Calu3 (cell line): ENCODE measurements around the gene ANKFY1. TPM values are rescaled to one million over a fixed set of nuclear protein-coding genes. Genes with fewer than 3 reads are reported as not detected.

ENCODE experiments used
- BruUV-seq: library from RNA; stranded (reverse); fragments of 400-500 nt; replicated peaks from 2 replicates; lab custom pipeline; 2021; lab: Mats Ljungman, UMichigan
- CTCF ChIA-PET: fragments of 300-600 bp; sonication (Branson Sonifier 250); formaldehyde crosslinking; loops from one replicate; lab custom pipeline; 2022; ENCODE audit warnings: antibody characterized with exemption; lab: Charles Lee
- DNase-seq: peaks from one replicate; pipeline ENCODE4 v3.0.0; 2022
- H3K27ac Mint-ChIP-seq: one replicate; pipeline ENCODE4 v1.8.0; 2022; ENCODE audit warnings: mixed read lengths; ENCODE audit not compliant: unreplicated experiment
- H3K27me3 Mint-ChIP-seq: one replicate; pipeline ENCODE4 v1.8.0; 2022; ENCODE audit warnings: mixed read lengths; ENCODE audit not compliant: unreplicated experiment
- H3K36me3 Mint-ChIP-seq: one replicate; pipeline ENCODE4 v1.8.0; 2022; ENCODE audit warnings: mild to moderate bottlenecking, moderate library complexity, mixed read lengths; ENCODE audit not compliant: insufficient read depth, unreplicated experiment
- H3K4me1 Mint-ChIP-seq: one replicate; pipeline ENCODE4 v1.8.0; 2022; ENCODE audit warnings: mild to moderate bottlenecking, low read depth, mixed read lengths; ENCODE audit not compliant: unreplicated experiment
- H3K4me3 Mint-ChIP-seq: one replicate; pipeline ENCODE4 v1.8.0; 2022; ENCODE audit warnings: mild to moderate bottlenecking, low read depth, moderate library complexity, mixed read lengths; ENCODE audit not compliant: unreplicated experiment
- H3K9me3 Mint-ChIP-seq: one replicate; pipeline ENCODE4 v1.8.0; 2022; ENCODE audit warnings: low read depth, mixed read lengths; ENCODE audit not compliant: unreplicated experiment
- intact Hi-C: fragments of 100-400 bp; cut with micrococcal nuclease; formaldehyde crosslinking; loops from one replicate; pipeline ENCODE4 v1.10.0; 2022; ENCODE audit not compliant: unreplicated experiment
- total RNA-seq: library from RNA; stranded (reverse); gene quantifications from 2 replicates; pipeline ENCODE4 v1.2.3, GENCODE V29; 2022
- TF ChIP-seq, protein P1 (sequence below): fragments of 200-600 bp; IDR thresholded peaks from one replicate; pipeline ENCODE4 v1.8.0; 2022; ENCODE audit warnings: antibody characterized with exemption; ENCODE audit not compliant: unreplicated experiment

Gene ANKFY1
- total RNA-seq, 1 experiment from 2014 or later: 46.8 TPM

GRCh38 chr17:4146641-4147040, 117.1 kb downstream of the ANKFY1 start:
- BruUV-seq: no TSS peak
- H3K36me3 Mint-ChIP-seq: peaks cover 29% of the 10 kb centered on the region
- H3K27me3 Mint-ChIP-seq: no peaks in the 10 kb centered on the region
- H3K4me1 Mint-ChIP-seq: peaks cover 2% of the 10 kb centered on the region
- no peak overlapping the region for H3K4me3 Mint-ChIP-seq
- H3K9me3 Mint-ChIP-seq: no peaks in the 10 kb centered on the region
- TF ChIP-seq, protein P1, sequence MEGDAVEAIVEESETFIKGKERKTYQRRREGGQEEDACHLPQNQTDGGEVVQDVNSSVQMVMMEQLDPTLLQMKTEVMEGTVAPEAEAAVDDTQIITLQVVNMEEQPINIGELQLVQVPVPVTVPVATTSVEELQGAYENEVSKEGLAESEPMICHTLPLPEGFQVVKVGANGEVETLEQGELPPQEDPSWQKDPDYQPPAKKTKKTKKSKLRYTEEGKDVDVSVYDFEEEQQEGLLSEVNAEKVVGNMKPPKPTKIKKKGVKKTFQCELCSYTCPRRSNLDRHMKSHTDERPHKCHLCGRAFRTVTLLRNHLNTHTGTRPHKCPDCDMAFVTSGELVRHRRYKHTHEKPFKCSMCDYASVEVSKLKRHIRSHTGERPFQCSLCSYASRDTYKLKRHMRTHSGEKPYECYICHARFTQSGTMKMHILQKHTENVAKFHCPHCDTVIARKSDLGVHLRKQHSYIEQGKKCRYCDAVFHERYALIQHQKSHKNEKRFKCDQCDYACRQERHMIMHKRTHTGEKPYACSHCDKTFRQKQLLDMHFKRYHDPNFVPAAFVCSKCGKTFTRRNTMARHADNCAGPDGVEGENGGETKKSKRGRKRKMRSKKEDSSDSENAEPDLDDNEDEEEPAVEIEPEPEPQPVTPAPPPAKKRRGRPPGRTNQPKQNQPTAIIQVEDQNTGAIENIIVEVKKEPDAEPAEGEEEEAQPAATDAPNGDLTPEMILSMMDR: no peak
- DNase-seq: no peak
- CTCF ChIA-PET: no interaction called here
- no peak overlapping the region for H3K27ac Mint-ChIP-seq
- intact Hi-C loops: no loop called here

- peak overlapping the region; percentile 99 for H3K27ac Mint-ChIP-seq
Measured at GRCh38 chr17:4144422-4144747, 119.4 kb downstream of the ANKFY1 start.

DNA sequence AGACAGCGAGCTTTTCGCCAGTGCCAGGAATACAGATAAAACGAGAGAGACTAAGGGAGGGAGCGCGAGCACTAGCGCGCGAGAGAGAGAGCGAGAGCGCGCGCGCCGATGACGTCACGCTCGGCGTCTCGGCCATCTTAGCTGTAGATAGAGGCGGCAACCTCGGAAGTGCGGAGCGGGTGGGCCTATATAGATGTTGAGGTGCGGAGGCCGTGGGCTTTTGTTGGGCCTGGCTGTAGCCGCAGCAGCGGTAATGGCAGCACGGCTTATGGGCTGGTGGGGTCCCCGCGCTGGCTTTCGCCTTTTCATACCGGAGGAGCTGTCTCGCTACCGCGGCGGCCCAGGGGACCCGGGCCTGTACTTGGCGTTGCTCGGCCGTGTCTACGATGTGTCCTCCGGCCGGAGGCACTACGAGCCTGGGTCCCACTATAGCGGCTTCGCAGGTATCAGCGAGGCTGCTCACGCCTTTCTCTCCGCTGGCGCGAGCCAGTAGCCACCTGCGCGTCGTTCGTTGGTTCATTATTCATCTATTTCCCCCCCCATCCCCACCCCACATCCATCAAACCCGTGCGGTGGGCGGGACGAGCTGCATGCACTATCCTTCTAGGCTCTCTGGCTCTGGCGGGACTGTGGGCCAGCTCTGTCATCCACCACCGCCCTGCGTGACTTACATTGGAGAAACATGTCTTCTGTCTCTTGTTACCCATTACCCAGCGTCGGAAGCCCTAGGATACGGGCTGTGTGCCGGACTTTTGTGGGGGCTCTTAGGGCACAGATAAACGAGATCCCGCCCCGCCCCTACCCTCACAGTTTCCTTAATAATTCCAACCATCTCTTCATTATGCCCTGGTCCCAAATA, 120.0 kb downstream of the ANKFY1 start:
- no TSS peak for BruUV-seq
- Mint-ChIP-seq H3K4me3 (peak overlapping the region; percentile 90), H3K36me3 (peaks cover 37% of the 10 kb centered on the region), H3K27me3 (no peaks in the 10 kb centered on the region), H3K4me1 (peaks cover 21% of the 10 kb centered on the region), H3K9me3 (no peaks in the 10 kb centered on the region), H3K27ac (peak overlapping the region; percentile 99)
- CTCF ChIA-PET: interaction anchor here (0.6 to 0.8 kb wide), 3 partner anchors 18 to 695 kb away, joined by 3 to 5 read pairs (median 4); no protein-coding TSS in a partner anchor
- intact Hi-C loops: no loop called here
- TF ChIP-seq, protein P1: no peak
- peak; percentile 76 for DNase-seq

More at GRCh38 chr17:4144422-4144747, 119.4 kb downstream of the ANKFY1 start:
- no TSS peak for BruUV-seq
- no peak for DNase-seq
- intact Hi-C loops: no loop called here
- TF ChIP-seq, protein P1: no peak
- no peaks in the 10 kb centered on the region for H3K27me3 Mint-ChIP-seq
- CTCF ChIA-PET: interaction anchor here (0.6 to 0.8 kb wide), 2 partner anchors 17 to 53 kb away, joined by 4 to 5 read pairs; no protein-coding TSS in a partner anchor
- H3K4me3 Mint-ChIP-seq: peak overlapping the region; percentile 90
- H3K36me3 Mint-ChIP-seq: peaks cover 37% of the 10 kb centered on the region
- peaks cover 21% of the 10 kb centered on the region for H3K4me1 Mint-ChIP-seq
- H3K9me3 Mint-ChIP-seq: no peaks in the 10 kb centered on the region

DNA sequence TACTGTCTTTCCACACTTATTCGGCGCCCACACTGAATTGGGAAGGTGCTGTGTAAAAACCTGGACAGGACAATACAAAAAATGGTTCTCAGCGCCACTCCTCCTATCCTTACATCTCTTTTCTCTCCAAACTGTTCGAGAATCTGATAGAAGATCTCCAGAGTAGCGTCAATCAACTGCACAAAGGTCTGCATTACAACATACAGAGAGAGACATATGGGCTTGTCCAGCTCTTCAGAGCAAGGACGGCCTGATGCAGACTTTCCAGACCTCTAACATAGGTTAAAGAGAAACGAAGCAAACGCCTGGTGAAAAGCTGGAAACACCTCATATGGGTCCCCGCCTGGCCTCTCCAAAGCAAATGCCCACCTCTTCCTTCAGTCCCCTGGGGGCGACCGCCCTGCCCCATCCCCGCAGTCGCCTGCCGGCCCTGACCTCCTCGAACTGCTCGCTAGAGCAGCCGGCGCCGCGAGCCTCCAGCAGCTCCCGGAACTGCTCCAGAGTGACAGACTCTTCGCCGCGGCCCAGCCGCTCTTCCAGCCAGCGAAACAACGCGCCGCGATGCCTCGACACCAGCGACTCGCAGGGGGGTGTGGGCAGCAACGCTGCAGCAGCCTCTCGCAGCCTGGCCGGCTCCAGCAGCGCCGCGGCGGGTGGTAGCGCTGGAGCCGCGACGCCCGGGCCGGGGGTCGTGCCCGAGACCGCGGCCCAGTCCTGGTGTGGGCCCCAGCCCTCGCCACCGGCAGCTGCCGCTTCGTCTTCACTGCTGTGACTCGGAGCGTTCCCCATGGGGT, 121.5 kb downstream of the ANKFY1 start:
- peak; percentile 6 for DNase-seq
- intact Hi-C loops: no loop called here

More for the DNA sequence above, 121.5 kb downstream of the ANKFY1 start:
- Mint-ChIP-seq H3K27me3 (no peaks in the 10 kb centered on the region), H3K4me3 (peak overlapping the region; percentile 90), H3K4me1 (peaks cover 29% of the 10 kb centered on the region), H3K27ac (peak overlapping the region; percentile 44), H3K9me3 (no peaks in the 10 kb centered on the region), H3K36me3 (peaks cover 37% of the 10 kb centered on the region)
- TF ChIP-seq, protein P1: no peak
- no TSS peak for BruUV-seq
- CTCF ChIA-PET: no interaction called here
